AG09319 (cell line): ENCODE results near the gene CNGB1.
A peak's percentile ranks its signal among the peaks of the same experiment; 100 is the strongest.

ENCODE experiments used
- DNase-seq: peaks from one replicate; pipeline ENCODE4 v3.0.0-alpha.2; 2010; ENCODE audit warnings: low read depth; ENCODE audit errors: extremely low read depth
- TF ChIP-seq, protein P1 (sequence below): IDR thresholded peaks from 2 replicates; pipeline ENCODE4 v1.5.1; 2011; ENCODE audit warnings: low read depth, mild to moderate bottlenecking, inconsistent platforms, low read length, moderate library complexity

Gene CNGB1

DNA sequence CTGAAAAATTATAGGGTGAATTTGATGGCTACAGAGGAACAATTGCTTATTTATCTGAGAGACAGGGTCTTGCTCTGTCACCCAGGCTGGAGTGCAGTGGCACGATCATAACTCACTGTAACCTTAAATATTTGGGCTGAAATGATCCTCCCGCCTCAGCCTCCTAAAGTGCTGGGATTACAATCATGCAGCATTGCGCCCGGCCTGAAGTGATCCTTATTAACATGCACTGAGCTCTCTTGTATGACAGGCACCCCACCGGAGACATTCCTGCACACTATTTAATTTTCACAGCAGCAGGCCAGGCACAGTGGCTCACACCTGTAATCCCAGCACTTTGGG, 77.7 kb downstream of the CNGB1 start:
- TF ChIP-seq, protein P1, sequence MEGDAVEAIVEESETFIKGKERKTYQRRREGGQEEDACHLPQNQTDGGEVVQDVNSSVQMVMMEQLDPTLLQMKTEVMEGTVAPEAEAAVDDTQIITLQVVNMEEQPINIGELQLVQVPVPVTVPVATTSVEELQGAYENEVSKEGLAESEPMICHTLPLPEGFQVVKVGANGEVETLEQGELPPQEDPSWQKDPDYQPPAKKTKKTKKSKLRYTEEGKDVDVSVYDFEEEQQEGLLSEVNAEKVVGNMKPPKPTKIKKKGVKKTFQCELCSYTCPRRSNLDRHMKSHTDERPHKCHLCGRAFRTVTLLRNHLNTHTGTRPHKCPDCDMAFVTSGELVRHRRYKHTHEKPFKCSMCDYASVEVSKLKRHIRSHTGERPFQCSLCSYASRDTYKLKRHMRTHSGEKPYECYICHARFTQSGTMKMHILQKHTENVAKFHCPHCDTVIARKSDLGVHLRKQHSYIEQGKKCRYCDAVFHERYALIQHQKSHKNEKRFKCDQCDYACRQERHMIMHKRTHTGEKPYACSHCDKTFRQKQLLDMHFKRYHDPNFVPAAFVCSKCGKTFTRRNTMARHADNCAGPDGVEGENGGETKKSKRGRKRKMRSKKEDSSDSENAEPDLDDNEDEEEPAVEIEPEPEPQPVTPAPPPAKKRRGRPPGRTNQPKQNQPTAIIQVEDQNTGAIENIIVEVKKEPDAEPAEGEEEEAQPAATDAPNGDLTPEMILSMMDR = no peak
- no peak for DNase-seq

DNA sequence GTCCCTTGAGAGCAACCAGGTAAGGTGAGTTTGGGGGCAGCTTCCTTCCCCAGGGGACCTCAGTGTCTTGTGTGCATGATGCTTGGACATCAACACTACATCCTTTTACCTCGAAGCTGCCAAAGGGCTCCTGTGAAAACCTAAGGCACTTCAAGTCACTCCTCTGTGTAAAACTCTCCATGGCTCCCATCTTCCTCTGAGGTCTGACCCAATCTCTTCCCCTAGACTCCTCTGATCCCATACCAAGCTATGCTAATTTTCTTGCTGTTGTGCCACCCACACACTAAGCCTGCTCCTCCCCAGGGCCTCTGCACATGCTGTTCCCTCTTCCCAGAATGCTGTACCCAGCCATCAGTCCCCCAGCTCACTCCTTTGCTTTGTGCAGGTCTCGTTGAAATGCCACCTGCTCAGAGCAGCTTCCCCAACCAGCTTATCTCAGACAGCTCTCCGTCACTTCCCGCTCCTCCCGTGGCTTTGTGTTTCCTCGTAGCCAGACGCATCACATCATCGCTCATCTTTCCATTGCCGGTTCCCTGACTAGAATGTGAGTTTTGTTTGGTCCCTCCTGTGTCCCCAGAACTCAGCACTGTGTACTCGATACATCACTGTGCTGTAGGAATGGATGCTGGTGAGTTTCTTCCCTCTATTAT, 78.4 kb downstream of the CNGB1 start:
- TF ChIP-seq, protein P1 = no peak
- no peak for DNase-seq

DNA sequence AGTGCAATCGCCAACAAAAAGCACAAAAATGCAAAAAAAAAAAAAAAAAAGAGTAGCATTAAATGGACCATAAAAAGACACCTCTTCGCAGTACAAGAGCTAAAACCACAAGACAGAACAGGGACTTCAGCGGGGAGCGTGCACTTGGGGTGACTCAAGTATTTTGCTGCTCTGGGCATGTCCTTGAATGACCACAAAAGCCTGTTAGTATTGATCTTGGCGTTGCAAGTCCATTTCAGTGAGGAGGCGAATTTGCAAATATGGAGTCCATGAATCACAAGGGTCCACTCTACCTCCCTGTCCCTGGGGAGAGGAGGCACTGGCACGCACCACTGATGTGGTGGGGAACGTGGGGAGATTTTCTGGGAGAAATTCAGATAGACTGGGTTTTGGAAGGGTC, 78.9 kb downstream of the CNGB1 start:
- TF ChIP-seq, protein P1 = no peak
- peak; percentile 86 for DNase-seq

DNA sequence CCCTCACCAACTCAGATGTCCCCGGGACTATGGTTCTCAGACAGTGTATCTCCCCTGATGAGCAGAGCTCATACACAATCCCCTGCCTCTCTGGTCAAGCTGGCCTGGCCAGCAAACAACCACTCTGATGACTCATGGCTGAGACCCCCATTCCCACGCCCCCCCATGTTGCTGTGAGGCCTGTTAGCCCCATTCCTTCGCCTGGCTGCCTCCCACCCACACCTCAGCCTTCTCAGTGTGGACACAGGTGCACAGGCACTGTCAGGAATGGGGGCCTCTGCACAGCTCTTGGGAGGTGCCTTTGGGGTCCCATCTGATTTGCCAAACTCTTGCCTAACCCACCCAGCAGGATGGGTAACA, 80.2 kb downstream of the CNGB1 start:
- TF ChIP-seq, protein P1 = no peak
- DNase-seq = no peak

DNA sequence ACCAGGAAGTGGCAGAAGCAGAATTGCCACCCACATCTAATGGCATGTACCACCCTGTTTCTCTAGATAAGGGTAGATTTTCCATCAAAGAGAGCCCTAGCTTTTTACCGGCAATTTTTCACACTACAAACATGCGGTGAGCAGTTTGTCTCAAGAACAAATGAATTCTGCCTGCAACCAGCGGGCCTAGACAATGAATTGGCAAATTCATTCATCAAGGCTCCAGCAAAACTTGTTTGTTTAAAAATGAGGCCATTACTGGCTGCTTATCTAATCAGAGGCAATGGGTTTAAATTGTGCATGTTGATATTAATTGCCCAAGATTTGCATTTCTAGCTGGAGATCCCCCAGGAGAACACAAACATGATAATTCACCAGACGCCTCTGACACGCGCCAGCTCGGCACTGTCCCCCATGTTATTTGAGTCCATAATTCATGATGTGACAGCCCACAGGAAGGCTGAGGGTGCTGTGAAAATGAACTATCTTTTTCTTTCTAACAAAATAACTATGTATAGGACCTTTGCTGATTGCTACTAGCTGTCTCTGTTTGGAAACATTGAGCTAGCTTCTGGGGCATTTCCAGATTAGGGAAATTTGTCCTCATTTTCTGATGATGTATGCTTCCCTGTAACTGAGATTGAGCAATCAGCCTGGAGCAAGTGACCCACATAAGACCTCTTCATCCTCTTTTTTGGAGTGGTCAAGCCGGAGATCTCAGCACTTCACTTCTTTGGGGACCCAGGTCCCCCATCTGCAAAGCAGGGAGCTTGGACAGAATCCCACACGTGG, 80.8 kb downstream of the CNGB1 start:
- TF ChIP-seq, protein P1 = no peak
- DNase-seq = peak; percentile 28

DNA sequence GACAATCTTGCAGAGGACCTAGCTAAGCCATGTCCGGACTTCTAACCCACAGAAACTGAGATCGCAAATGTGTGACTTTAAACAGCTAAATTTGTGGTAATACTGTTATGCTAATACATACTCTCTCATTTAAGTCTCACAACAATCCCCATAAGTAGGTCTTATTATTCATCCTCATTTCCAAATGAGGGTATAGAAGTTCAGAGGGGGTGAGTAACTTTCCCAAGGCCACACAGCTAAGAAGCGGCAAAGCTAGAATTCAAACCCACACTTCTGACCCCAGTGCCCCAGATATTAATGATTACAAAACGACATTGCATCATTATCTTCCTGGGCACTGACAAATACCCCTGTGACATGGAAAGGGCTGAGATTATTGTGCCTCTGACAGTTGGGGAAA, 81.4 kb downstream of the CNGB1 start:
- no peak for DNase-seq
- TF ChIP-seq, protein P1 = no peak

DNA sequence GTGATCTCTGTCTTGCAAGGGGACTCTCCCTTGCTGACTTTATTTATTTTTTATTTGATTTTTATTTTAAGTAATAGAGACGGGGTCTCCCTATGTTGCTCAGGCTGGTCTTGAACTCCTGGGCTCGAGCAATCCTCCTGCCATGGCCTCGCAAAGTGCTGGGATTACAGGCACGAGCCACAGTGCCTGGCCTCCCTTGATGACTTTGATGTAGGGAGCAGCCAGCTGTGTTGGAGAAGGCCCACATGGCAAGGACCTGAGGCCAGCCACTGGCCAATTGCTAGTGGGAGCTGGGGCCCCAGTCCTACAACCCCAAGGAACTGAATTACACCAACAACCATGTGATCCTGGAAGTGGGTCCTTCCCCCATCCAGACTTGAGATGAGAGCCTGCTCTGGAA, 81.8 kb downstream of the CNGB1 start:
- no peak for DNase-seq
- TF ChIP-seq, protein P1 = no peak
